ENCODE data around the gene PRKCSH.

Gene PRKCSH

GRCh38 chr19:11423164-11423790, 12.2 kb upstream of the PRKCSH start:
- peaks cover 15% of the 10 kb centered on the region for H3K4me1 ChIP-seq (ENCODE audit: insufficient read depth, low read length, severe bottlenecking)
- H3K9ac ChIP-seq (ENCODE audit: low read length), result no peak overlapping the region
- no peak overlapping the region for H3K27ac ChIP-seq (ENCODE audit: low read depth, low read length, poor library complexity, severe bottlenecking)
- no peaks in the 10 kb centered on the region for H3K79me2 ChIP-seq (ENCODE audit: insufficient read depth, low read length)
- no peaks in the 10 kb centered on the region for H4K20me1 ChIP-seq (ENCODE audit: insufficient read depth, low read length)
- no peak overlapping the region for H3K4me3 ChIP-seq (ENCODE audit: low read depth, low read length, poor library complexity, severe bottlenecking)
- no peaks in the 10 kb centered on the region for H3F3A ChIP-seq (ENCODE audit: insufficient read depth, low read length)
- no peaks in the 10 kb centered on the region for H3K36me3 ChIP-seq (ENCODE audit: insufficient read depth, low read length)
- H3K9me2 ChIP-seq (ENCODE audit: low read depth, low read length), result no peaks in the 10 kb centered on the region
- no peak overlapping the region for H2AFZ ChIP-seq (ENCODE audit: low read length)
- no peak overlapping the region for H3K4me2 ChIP-seq (ENCODE audit: low read length)
- no peak for TF ChIP-seq EZH2 (IDR thresholded peaks at IDR 0.05; ENCODE audit: borderline replicate concordance, low read length)
- H3K27me3 ChIP-seq (ENCODE audit: insufficient read depth, low read length), result no peaks in the 10 kb centered on the region; the same call in 1 of the 2 replicates
- no peaks in the 10 kb centered on the region for H3K9me3 ChIP-seq (ENCODE audit: low read length)

- Histone ChIP-seq H3K9me3 (ENCODE audit: low read length) (no peaks in the 10 kb centered on the region), H3K36me3 (ENCODE audit: insufficient read depth, low read length) (no peaks in the 10 kb centered on the region), H3K4me3 (ENCODE audit: low read depth, low read length, poor library complexity, severe bottlenecking) (no peak overlapping the region), H3F3A (ENCODE audit: insufficient read depth, low read length) (no peaks in the 10 kb centered on the region), H3K9ac (ENCODE audit: low read length) (no peak overlapping the region), H3K27ac (ENCODE audit: low read depth, low read length, poor library complexity, severe bottlenecking) (no peak overlapping the region), H2AFZ (ENCODE audit: low read length) (no peak overlapping the region), H4K20me1 (ENCODE audit: insufficient read depth, low read length) (no peaks in the 10 kb centered on the region), H3K4me1 (ENCODE audit: insufficient read depth, low read length, severe bottlenecking) (peaks cover 10% of the 10 kb centered on the region), H3K79me2 (ENCODE audit: insufficient read depth, low read length) (no peaks in the 10 kb centered on the region), H3K9me2 (ENCODE audit: low read depth, low read length) (no peaks in the 10 kb centered on the region), H3K4me2 (ENCODE audit: low read length) (no peak overlapping the region), H3K27me3 (ENCODE audit: insufficient read depth, low read length) (no peaks in the 10 kb centered on the region; the same call in 1 of the 2 replicates)
- TF ChIP-seq EZH2 (IDR thresholded peaks at IDR 0.05; ENCODE audit: borderline replicate concordance, low read length), result no peak
- no peak for TF ChIP-seq CTCF (IDR thresholded peaks at IDR 0.05; ENCODE audit: low read length)
Observed at GRCh38 chr19:11423791-11424181, 11.6 kb upstream of the PRKCSH start.

- no peak overlapping the region for H2AFZ ChIP-seq (ENCODE audit: low read length)
- no peaks in the 10 kb centered on the region for H3K9me3 ChIP-seq (ENCODE audit: low read length)
- no peaks in the 10 kb centered on the region for H4K20me1 ChIP-seq (ENCODE audit: insufficient read depth, low read length)
- H3K4me1 ChIP-seq (ENCODE audit: insufficient read depth, low read length, severe bottlenecking), result peaks cover 8% of the 10 kb centered on the region
- TF ChIP-seq EZH2 (IDR thresholded peaks at IDR 0.05; ENCODE audit: borderline replicate concordance, low read length), result no peak
- no peak for TF ChIP-seq CTCF (IDR thresholded peaks at IDR 0.05; ENCODE audit: low read length)
- H3F3A ChIP-seq (ENCODE audit: insufficient read depth, low read length), result no peaks in the 10 kb centered on the region
- no peak overlapping the region for H3K9ac ChIP-seq (ENCODE audit: low read length)
- H3K4me3 ChIP-seq (ENCODE audit: low read depth, low read length, poor library complexity, severe bottlenecking), result no peak overlapping the region
- H3K36me3 ChIP-seq (ENCODE audit: insufficient read depth, low read length), result no peaks in the 10 kb centered on the region
- H3K4me2 ChIP-seq (ENCODE audit: low read length), result no peak overlapping the region
- no peaks in the 10 kb centered on the region; the same call in 1 of the 2 replicates for H3K27me3 ChIP-seq (ENCODE audit: insufficient read depth, low read length)
- no peaks in the 10 kb centered on the region for H3K79me2 ChIP-seq (ENCODE audit: insufficient read depth, low read length)
- no peak overlapping the region for H3K27ac ChIP-seq (ENCODE audit: low read depth, low read length, poor library complexity, severe bottlenecking)
- H3K9me2 ChIP-seq (ENCODE audit: low read depth, low read length), result no peaks in the 10 kb centered on the region
Observed at GRCh38 chr19:11425719-11426457, 9.5 kb upstream of the PRKCSH start.
